GM13977 (cell line): Measurements from ENCODE around the gene HFM1.
"Not testable (repeated sequence)": the region's sequence is repeated elsewhere in the genome, so short reads cannot be mapped to it uniquely, and the experiment has no call there.

ENCODE experiments used
- DNase-seq: peaks from one replicate; pipeline ENCODE4 v3.0.0; 2012; ENCODE audit warnings: low spot score
- in situ Hi-C: fragments of 300-500 bp; cut with MboI; formaldehyde crosslinking; loops from one replicate; pipeline ENCODE4 v1.12.0; 2022; ENCODE audit warnings: low sequenced_read_pairs, low pct_unique_long_range_greater_than_20kb, mixed read lengths, inconsistent platforms; ENCODE audit not compliant: unreplicated experiment
- TF ChIP-seq, protein P1 (sequence below): IDR thresholded peaks from 2 replicates; pipeline ENCODE4 v1.5.1; 2012; ENCODE audit warnings: mild to moderate bottlenecking, control low read depth; ENCODE audit not compliant: insufficient read depth; ENCODE audit errors: extremely low read depth, missing control alignments

Gene HFM1

DNA sequence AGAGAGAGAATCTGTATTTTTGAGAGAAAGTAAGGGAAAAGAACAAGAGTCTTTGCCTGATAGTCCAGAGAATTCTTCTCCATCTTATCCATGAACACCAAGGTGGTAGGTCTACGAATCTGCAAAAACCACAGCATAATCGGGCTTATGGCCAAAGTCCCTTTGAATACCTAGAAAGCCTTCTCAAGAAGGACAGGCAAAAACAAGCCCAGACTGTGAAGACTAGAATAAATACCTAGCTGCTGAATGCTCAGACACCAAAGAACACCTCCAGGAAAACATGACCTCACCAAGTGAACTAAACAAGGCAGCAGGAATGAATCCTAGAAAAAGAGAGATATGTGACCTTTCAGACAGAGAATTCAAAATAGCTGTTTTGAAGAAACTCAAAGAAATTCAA lies 79.2 kb downstream of the HFM1 start:
- in situ Hi-C loops = no loop called here
- TF ChIP-seq, protein P1, sequence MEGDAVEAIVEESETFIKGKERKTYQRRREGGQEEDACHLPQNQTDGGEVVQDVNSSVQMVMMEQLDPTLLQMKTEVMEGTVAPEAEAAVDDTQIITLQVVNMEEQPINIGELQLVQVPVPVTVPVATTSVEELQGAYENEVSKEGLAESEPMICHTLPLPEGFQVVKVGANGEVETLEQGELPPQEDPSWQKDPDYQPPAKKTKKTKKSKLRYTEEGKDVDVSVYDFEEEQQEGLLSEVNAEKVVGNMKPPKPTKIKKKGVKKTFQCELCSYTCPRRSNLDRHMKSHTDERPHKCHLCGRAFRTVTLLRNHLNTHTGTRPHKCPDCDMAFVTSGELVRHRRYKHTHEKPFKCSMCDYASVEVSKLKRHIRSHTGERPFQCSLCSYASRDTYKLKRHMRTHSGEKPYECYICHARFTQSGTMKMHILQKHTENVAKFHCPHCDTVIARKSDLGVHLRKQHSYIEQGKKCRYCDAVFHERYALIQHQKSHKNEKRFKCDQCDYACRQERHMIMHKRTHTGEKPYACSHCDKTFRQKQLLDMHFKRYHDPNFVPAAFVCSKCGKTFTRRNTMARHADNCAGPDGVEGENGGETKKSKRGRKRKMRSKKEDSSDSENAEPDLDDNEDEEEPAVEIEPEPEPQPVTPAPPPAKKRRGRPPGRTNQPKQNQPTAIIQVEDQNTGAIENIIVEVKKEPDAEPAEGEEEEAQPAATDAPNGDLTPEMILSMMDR = no peak
- no peak for DNase-seq

DNA sequence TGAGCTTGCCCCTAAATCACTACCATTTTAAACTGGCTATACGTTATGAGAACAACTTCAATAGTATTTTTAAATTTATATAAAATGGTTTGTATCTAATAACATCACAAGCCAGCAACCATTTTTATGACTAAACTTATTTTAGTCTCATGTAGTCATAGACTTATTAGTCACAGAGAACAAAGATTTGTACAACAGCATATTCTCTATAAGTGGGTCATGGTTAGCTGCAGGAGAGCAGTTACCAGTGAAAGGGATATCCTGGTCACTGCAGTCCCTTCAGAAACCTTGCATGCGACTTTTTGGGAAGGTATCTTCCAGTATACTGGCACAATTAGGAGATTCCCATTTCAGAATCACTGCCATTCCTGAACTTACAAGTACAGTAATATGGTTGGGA lies 90.0 kb downstream of the HFM1 start:
- TF ChIP-seq, protein P1 = no peak
- in situ Hi-C loops = no loop called here
- DNase-seq = no peak

DNA sequence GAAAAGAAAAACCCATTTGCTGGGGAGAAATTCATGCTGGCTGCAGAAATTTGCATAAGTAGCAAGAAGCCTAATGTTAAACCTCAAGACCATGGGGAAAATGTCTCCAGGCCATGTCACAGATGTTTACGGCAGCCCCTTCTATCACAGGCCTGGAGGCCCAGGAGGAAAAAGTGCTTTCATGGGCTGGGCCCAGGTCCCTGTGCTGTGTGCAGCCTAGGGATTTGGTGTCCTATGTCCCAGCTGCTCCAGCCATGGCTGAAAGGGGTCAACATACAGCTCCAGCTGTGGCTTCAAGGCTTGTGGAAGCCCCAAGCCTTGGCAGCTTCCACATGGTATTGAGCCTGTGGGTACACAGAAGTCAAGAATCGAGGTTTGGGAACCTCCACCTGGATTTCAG lies 93.0 kb downstream of the HFM1 start:
- TF ChIP-seq, protein P1 = no peak
- in situ Hi-C loops = no loop called here
- no peak for DNase-seq

DNA sequence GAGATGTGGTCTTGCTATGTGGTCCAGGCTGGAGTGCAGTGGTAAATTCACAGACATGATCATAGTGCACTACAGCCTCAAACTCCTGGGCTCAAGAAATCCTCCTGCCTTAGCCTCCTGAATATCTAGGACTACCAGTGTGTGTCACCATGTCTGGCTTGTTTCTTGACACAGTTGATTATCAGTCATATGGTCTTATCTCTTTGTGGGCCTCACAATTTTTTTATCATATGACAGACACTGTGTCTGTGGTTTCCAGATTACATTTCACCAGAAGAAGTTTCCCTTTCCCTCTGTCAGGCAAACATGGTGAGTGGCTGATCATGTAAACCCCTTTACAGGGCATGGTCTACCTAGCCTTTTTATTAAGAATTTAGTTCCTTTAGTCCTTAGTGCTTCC lies 96.1 kb downstream of the HFM1 start:
- in situ Hi-C loops = no loop called here
- no peak for DNase-seq
- TF ChIP-seq, protein P1 = no peak

DNA sequence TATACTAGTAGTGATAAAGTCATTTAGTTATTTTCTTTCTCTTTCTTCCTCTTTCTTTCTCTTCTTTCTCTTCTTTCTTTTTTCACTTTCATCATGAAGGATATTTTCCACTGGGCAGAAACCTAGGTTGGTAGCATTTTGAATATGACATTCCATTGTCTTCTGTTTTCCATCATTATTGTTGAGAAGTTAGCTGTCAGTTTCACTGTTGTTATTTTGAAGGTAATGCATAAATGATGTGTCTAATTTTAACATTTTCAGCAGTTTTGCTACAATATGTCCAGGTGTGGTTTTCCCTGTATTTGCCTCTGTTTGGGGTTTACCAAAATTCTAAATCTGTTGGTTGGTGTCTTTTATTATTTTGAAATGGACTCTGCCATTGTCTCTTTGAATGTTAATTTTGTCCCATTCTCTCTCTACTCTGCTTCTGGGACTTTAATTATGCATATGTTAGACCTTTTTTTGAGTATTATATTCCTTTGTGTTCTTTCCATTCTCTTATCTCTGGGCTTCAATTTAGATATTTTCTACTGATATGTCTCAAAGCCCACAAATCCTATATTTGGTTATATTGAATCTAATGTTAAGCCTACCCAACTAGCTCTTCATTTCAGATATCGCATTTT lies 96.7 kb downstream of the HFM1 start:
- TF ChIP-seq, protein P1 = no peak
- no peak for DNase-seq
- in situ Hi-C loops = no loop called here

DNA sequence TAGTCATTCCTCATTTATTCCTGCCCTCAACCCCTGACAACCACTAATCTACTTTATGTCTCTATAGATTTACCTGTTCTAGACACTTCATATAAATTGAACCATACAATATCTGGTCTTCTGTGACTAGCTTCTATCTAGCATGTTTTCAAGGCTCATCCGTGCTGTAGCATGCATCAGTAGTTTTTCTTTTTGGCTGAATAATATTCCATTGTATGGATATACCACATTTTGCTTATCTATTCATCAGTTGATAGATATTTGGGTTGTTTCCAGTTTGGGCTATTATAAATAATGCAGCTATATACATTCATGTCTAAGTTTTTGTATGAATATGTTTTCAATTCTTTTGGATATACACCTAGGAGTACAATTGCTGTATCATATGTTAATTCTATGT lies 101.5 kb downstream of the HFM1 start:
- DNase-seq = no peak
- TF ChIP-seq, protein P1 = no peak
- in situ Hi-C loops = no loop called here

DNA sequence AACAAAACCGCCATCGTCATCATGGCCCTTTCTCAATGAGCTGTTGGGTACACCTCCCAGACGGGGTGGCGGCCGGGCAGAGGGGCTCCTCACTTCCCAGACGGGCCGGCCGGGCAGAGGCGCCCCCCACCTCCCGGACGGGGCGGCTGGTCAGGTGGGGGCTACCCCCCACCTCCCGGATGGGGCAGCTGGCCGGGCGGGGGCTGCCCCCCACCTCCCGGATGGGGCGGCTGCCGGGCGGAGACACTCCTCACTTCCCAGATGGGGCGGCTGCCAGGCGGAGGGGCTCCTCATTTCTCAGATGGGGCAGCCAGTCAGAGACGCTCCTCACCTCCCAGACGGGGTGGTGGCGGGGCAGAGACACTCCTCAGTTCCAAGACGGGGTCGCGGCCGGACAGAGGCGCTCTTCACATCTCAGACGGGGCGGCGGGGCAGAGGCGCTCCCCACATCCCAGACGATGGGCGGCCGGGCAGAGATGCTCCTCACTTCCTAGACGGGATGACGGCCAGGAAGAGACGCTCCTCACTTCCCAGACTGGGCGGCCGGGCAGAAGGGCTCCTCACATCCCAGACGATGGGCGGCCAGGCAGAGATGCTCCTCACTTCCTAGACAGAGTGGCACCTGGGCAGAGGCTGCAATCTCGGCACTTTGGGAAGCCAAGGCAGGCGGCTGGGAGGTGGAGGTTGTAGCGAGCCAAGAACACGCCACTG lies 115.6 kb downstream of the HFM1 start:
- in situ Hi-C loops = loop anchor here (10.0 kb wide), 1 partner anchor 636 kb away; no protein-coding TSS in a partner anchor
- DNase-seq = not testable (repeated sequence)

DNA sequence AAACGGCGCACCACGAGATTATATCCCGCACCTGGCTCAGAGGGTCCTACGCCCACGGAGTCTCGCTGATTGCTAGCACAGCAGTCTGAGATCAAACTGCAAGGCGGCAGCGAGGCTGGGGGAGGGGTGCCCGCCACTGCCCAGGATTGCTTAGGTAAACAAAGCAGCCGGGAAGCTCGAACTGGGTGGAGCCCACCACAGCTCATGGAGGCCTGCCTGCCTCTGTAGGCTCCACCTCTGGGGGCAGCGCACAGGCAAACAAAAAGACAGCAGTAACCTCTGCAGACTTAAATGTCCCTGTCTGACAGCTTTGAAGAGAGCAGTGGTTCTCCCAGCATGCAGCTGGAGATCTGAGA lies 117.7 kb downstream of the HFM1 start:
- DNase-seq = not testable (repeated sequence)
- in situ Hi-C loops = loop anchor here (10.0 kb wide), 1 partner anchor 638 kb away; no protein-coding TSS in a partner anchor

DNA sequence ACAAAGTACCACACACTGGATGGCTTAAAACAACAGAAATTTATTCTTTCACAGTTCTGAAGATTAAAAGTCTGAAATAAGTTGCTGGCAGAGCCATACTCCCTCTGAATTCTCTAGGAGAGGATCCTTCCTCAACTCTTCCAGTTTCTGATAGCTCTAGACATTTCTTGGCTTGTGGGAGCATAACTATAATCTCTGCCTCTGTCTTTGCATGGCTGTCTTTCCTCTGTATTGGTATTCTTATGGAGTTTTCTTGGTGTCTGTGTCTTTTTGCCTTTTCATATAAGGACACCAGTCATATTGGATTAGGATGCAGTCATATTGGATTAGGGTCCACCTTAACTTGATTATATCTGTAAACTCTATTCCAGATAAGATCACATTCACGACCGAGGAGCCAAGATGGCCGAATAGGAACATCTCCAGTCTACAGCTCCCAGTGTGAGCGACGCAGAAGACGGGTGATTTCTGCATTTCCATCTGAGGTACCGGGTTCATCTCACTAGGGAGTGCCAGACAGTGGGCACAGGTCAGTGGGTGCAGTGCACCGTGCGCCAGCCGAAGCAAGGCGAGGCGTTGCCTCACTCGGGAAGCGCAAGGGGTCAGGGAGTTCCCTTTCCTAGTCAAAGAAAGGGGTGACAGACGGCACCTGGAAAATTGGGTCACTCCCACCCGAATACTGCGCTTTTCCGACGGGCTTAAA lies 118.2 kb downstream of the HFM1 start:
- in situ Hi-C loops = loop anchor here (10.0 kb wide), 1 partner anchor 638 kb away; no protein-coding TSS in a partner anchor
- not testable (repeated sequence) for DNase-seq
